Measurements from ENCODE around the gene DMKN.

The DMKN gene

GRCh38 chr19:35502751-35503150 lies 10.7 kb downstream of the DMKN start:
- Histone ChIP-seq H3K27me3 (replicated peaks) (peaks cover 12% of the 10 kb centered on the region), H3K36me3 (replicated peaks) (no peaks in the 10 kb centered on the region), H3K27ac (no peak overlapping the region), H3K4me3 (ENCODE audit: low read depth, low read length) (no peak overlapping the region)
- in situ Hi-C loops (cut with HindIII; ENCODE audit: low pct_ligation_motif_present, low sequenced_read_pairs) = no loop called here
- no peak for TF ChIP-seq CTCF (IDR thresholded peaks at IDR 0.05; ENCODE audit: low read depth, low read length, missing control alignments)
- no peak for DNase-seq

- no peaks in the 10 kb centered on the region for H3K36me3 ChIP-seq (replicated peaks)
- no peak for TF ChIP-seq CTCF (IDR thresholded peaks at IDR 0.05; ENCODE audit: low read depth, low read length, missing control alignments)
- no peak overlapping the region for H3K4me3 ChIP-seq (ENCODE audit: low read depth, low read length)
- H3K27ac ChIP-seq = no peak overlapping the region
- no peak for DNase-seq
- H3K27me3 ChIP-seq (replicated peaks) = peaks cover 3% of the 10 kb centered on the region
- in situ Hi-C loops (cut with HindIII; ENCODE audit: low pct_ligation_motif_present, low sequenced_read_pairs) = no loop called here
Observed at GRCh38 chr19:35501684-35502083, 11.8 kb downstream of the DMKN start.

DNA sequence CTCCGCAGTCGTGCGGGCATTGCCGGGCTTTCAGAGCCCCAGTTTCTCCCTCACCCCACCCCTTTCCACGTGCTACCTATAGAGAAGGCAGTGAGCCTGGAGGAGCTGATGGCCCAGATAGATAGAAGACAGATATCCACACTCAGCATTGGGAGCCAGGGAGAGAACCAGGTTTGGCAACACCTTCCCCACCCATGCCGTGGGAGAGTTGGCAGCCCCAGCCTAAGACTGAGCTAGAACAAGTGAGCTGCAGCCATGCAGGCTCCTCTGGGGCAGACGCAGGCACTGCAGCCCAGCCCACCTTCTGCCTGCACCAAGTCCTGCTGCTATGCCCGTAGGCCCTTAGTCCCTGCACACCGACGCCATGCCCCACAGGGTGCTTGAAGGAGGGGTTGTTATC lies 12.8 kb downstream of the DMKN start:
- in situ Hi-C loops (cut with HindIII; ENCODE audit: low pct_ligation_motif_present, low sequenced_read_pairs) = no loop called here
- no peak for TF ChIP-seq CTCF (IDR thresholded peaks at IDR 0.05; ENCODE audit: low read depth, low read length, missing control alignments)
- no peak for DNase-seq
- Histone ChIP-seq H3K27me3 (replicated peaks) (no peaks in the 10 kb centered on the region), H3K27ac (no peak overlapping the region), H3K4me3 (ENCODE audit: low read depth, low read length) (no peak overlapping the region), H3K36me3 (replicated peaks) (no peaks in the 10 kb centered on the region)

GRCh38 chr19:35498984-35499527 lies 14.4 kb downstream of the DMKN start:
- no peak for DNase-seq
- H3K27ac ChIP-seq = no peak overlapping the region
- in situ Hi-C loops (cut with HindIII; ENCODE audit: low pct_ligation_motif_present, low sequenced_read_pairs) = no loop called here
- H3K27me3 ChIP-seq (replicated peaks) = no peaks in the 10 kb centered on the region
- no peak overlapping the region for H3K4me3 ChIP-seq (ENCODE audit: low read depth, low read length)
- H3K36me3 ChIP-seq (replicated peaks) = no peaks in the 10 kb centered on the region
- TF ChIP-seq CTCF (IDR thresholded peaks at IDR 0.05; ENCODE audit: low read depth, low read length, missing control alignments) = no peak

DNA sequence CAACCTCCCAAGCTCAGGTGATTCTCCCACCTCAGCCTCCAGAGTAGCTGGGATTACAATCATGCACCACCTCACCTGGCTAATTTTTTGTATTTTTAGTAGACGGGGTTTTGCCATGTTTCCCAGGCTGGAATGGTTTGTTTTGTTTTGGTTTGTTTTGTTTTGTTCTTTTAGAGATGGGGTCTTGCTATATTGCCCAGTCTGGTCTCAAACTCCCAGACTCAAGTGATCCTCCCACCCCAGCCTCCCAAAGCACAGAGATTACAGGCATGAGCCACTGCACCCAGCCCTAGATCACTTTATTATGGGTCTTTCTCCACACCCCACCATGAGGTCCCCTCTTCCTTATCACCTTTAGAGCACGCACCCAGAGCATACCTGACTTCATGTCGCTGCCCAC lies 15.2 kb downstream of the DMKN start:
- no peaks in the 10 kb centered on the region for H3K27me3 ChIP-seq (replicated peaks)
- no peak overlapping the region for H3K27ac ChIP-seq
- DNase-seq = no peak
- no peak overlapping the region for H3K4me3 ChIP-seq (ENCODE audit: low read depth, low read length)
- in situ Hi-C loops (cut with HindIII; ENCODE audit: low pct_ligation_motif_present, low sequenced_read_pairs) = no loop called here
- TF ChIP-seq CTCF (IDR thresholded peaks at IDR 0.05; ENCODE audit: low read depth, low read length, missing control alignments) = no peak
- no peaks in the 10 kb centered on the region for H3K36me3 ChIP-seq (replicated peaks)

- no peak for DNase-seq
- no peaks in the 10 kb centered on the region for H3K36me3 ChIP-seq (replicated peaks)
Observed at GRCh38 chr19:35497406-35497805, 16.0 kb downstream of the DMKN start.

More at GRCh38 chr19:35497406-35497805, 16.0 kb downstream of the DMKN start:
- H3K4me3 ChIP-seq (ENCODE audit: low read depth, low read length) = no peak overlapping the region
- in situ Hi-C loops (cut with HindIII; ENCODE audit: low pct_ligation_motif_present, low sequenced_read_pairs) = no loop called here
- H3K27ac ChIP-seq = no peak overlapping the region
- H3K27me3 ChIP-seq (replicated peaks) = no peaks in the 10 kb centered on the region
- TF ChIP-seq CTCF (IDR thresholded peaks at IDR 0.05; ENCODE audit: low read depth, low read length, missing control alignments) = no peak
